Measurements from ENCODE around the gene TAS2R40. TPM values are rescaled to one million over a fixed set of nuclear protein-coding genes. Genes with fewer than 3 reads are reported as not detected.

Gene TAS2R40
- total RNA-seq, 1 experiment from 2014 or later: not detected

DNA sequence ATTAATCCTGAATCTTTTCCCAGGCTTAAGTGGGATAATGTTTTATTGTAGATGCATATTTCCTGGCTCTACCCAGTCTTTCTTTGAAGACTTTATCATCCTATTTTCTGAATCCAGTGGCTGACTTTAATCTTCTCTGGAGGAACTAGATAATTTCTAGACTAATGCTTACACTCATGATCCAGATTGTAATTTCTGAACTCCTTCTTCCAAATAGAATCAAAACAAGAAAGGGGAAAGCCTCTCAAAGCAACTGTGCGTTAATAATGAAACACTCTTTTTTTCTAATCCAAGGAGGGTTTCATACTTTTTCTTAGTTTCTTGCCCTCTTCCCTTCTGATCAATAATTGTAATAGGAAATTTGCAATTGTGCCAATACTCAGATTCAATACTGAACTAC lies 49.4 kb downstream of the TAS2R40 start:
- Histone ChIP-seq H3K27ac (ENCODE audit: low read length) (no peak overlapping the region), H3K27me3 (ENCODE audit: control insufficient read depth, insufficient read depth, low read length) (no peaks in the 10 kb centered on the region), H3K4me3 (ENCODE audit: low read depth in 2 of 2, low read length in 2 of 2) (no peak overlapping the region), H3K4me1 (ENCODE audit: control insufficient read depth, insufficient read depth, low read length) (no peaks in the 10 kb centered on the region), H3K36me3 (ENCODE audit: control insufficient read depth, insufficient read depth, low read length) (peaks cover 2% of the 10 kb centered on the region), H3K9me3 (ENCODE audit: control insufficient read depth, insufficient read depth, low read depth, low read length) (no peaks in the 10 kb centered on the region)
- no peak for ATAC-seq
- in situ Hi-C loops (cut with HindIII; ENCODE audit: low pct_unique_long_range_greater_than_20kb, low sequenced_read_pairs) (no loop called here), intact Hi-C loops (cut with micrococcal nuclease; ENCODE audit: unreplicated experiment) (no loop called here)
- TF ChIP-seq TCF7L2 (IDR thresholded peaks at IDR 0.05; ENCODE audit: low read depth, low read length): no peak
- TF ChIP-seq POLR2AphosphoS5 (IDR thresholded peaks at IDR 0.05; ENCODE audit: low read depth, low read length): no peak
- TF ChIP-seq, protein P1, sequence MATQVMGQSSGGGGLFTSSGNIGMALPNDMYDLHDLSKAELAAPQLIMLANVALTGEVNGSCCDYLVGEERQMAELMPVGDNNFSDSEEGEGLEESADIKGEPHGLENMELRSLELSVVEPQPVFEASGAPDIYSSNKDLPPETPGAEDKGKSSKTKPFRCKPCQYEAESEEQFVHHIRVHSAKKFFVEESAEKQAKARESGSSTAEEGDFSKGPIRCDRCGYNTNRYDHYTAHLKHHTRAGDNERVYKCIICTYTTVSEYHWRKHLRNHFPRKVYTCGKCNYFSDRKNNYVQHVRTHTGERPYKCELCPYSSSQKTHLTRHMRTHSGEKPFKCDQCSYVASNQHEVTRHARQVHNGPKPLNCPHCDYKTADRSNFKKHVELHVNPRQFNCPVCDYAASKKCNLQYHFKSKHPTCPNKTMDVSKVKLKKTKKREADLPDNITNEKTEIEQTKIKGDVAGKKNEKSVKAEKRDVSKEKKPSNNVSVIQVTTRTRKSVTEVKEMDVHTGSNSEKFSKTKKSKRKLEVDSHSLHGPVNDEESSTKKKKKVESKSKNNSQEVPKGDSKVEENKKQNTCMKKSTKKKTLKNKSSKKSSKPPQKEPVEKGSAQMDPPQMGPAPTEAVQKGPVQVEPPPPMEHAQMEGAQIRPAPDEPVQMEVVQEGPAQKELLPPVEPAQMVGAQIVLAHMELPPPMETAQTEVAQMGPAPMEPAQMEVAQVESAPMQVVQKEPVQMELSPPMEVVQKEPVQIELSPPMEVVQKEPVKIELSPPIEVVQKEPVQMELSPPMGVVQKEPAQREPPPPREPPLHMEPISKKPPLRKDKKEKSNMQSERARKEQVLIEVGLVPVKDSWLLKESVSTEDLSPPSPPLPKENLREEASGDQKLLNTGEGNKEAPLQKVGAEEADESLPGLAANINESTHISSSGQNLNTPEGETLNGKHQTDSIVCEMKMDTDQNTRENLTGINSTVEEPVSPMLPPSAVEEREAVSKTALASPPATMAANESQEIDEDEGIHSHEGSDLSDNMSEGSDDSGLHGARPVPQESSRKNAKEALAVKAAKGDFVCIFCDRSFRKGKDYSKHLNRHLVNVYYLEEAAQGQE (IDR thresholded peaks at IDR 0.05; ENCODE audit: insufficient read depth in 1 of 2, low read depth in 2 of 2, low read length in 1 of 2): no peak
- TF ChIP-seq SIN3A (IDR thresholded peaks at IDR 0.05; ENCODE audit: borderline replicate concordance, insufficient read depth, low read depth, low read length): no peak
- TF ChIP-seq, protein P2, sequence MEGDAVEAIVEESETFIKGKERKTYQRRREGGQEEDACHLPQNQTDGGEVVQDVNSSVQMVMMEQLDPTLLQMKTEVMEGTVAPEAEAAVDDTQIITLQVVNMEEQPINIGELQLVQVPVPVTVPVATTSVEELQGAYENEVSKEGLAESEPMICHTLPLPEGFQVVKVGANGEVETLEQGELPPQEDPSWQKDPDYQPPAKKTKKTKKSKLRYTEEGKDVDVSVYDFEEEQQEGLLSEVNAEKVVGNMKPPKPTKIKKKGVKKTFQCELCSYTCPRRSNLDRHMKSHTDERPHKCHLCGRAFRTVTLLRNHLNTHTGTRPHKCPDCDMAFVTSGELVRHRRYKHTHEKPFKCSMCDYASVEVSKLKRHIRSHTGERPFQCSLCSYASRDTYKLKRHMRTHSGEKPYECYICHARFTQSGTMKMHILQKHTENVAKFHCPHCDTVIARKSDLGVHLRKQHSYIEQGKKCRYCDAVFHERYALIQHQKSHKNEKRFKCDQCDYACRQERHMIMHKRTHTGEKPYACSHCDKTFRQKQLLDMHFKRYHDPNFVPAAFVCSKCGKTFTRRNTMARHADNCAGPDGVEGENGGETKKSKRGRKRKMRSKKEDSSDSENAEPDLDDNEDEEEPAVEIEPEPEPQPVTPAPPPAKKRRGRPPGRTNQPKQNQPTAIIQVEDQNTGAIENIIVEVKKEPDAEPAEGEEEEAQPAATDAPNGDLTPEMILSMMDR (IDR thresholded peaks at IDR 0.05): no peak
- POLR2A ChIA-PET: no interaction called here
- no TSS peak for BruUV-seq (replicated peaks)
- DNase-seq (ENCODE audit: low read depth, low spot score): no peak
- CTCF ChIA-PET: no interaction called here

Other genes with a start within 250 kb of the TAS2R40 start
- gene OR9A2, start 194.9 kb upstream of the TAS2R40 start, total RNA-seq (2021; ENCODE audit: unreplicated experiment): not detected
- not detected for gene OR6V1, start 169.7 kb upstream of the TAS2R40 start, total RNA-seq (2021; ENCODE audit: unreplicated experiment)
- gene PIP, start 90.0 kb upstream of the TAS2R40 start, total RNA-seq (2021; ENCODE audit: unreplicated experiment): not detected
- not detected for gene TAS2R39, start 38.6 kb upstream of the TAS2R40 start, total RNA-seq (2021; ENCODE audit: unreplicated experiment)
- 100 TPM for gene GSTK1, start 41.4 kb downstream of the TAS2R40 start, total RNA-seq (2021; ENCODE audit: unreplicated experiment)
- 2.0 TPM for gene TMEM139, start 62.9 kb downstream of the TAS2R40 start, total RNA-seq (2021; ENCODE audit: unreplicated experiment)
- gene CASP2, start 66.3 kb downstream of the TAS2R40 start, total RNA-seq (2021; ENCODE audit: unreplicated experiment): 47.4 TPM
- 0.15 TPM for gene CLCN1, start 94.1 kb downstream of the TAS2R40 start, total RNA-seq (2021; ENCODE audit: unreplicated experiment)
- gene FAM131B, start 140.7 kb downstream of the TAS2R40 start, total RNA-seq (2021; ENCODE audit: unreplicated experiment): 1.5 TPM
- 169 TPM for gene ZYX, start 159.3 kb downstream of the TAS2R40 start, total RNA-seq (2021; ENCODE audit: unreplicated experiment)
- gene EPHA1, start 186.8 kb downstream of the TAS2R40 start, total RNA-seq (2021; ENCODE audit: unreplicated experiment): 0.39 TPM
- not detected for gene TAS2R60, start 221.4 kb downstream of the TAS2R40 start, total RNA-seq (2021; ENCODE audit: unreplicated experiment)